Activated naive CD8-positive, alpha-beta T cell treated with anti-CD3 and anti-CD28 coated beads, Interleukin-2, amount 10 ng/mL, durations not matched to agents 7 days and 5 days (primary cell): ENCODE measurements around the gene YIPF6. TPM values are rescaled to one million over a fixed set of nuclear protein-coding genes. Genes with fewer than 3 reads are reported as not detected.
"Not testable (repeated sequence)": the region's sequence is repeated elsewhere in the genome, so short reads cannot be mapped to it uniquely, and the experiment has no call there.

Source experiments
- ATAC-seq: fragments of 150-1000 bp; cut with Tn5 transposase; one replicate; pipeline ENCODE4 v1.10.0; 2021; ENCODE audit warnings: low read depth, moderate library complexity
- POLR2A ChIA-PET: fragments of 350-600 bp; sonication (Branson Sonifier 250); formaldehyde crosslinking; loops from one replicate; lab custom pipeline; 2021; ENCODE audit warnings: antibody characterized with exemption; lab: Charles Lee
- DNase-seq: peaks from one replicate; pipeline ENCODE4 v3.0.0; 2021
- H3K27ac Mint-ChIP-seq: one replicate; pipeline ENCODE4 v1.8.0; 2022; ENCODE audit warnings: mild to moderate bottlenecking, mixed read lengths
- H3K27me3 Mint-ChIP-seq: one replicate; pipeline ENCODE4 v1.8.0; 2022; ENCODE audit warnings: mild to moderate bottlenecking, moderate library complexity, mixed read lengths
- H3K36me3 Mint-ChIP-seq: one replicate; pipeline ENCODE4 v1.8.0; 2021; ENCODE audit warnings: mild to moderate bottlenecking, mixed read lengths
- H3K4me1 Mint-ChIP-seq: one replicate; pipeline ENCODE4 v1.8.0; 2021; ENCODE audit warnings: mixed read lengths
- H3K4me3 Mint-ChIP-seq: one replicate; pipeline ENCODE4 v1.8.0; 2022; ENCODE audit warnings: mild to moderate bottlenecking, moderate library complexity, mixed read lengths
- H3K9me3 Mint-ChIP-seq: one replicate; pipeline ENCODE4 v1.8.0; 2021; ENCODE audit warnings: mixed read lengths
- total RNA-seq, 2 experiments: library from RNA; stranded (reverse); gene quantifications; one replicate each; pipeline ENCODE4 v1.2.3, GENCODE V29; 2021

The YIPF6 gene
- total RNA-seq, 2 experiments from 2014 or later: 14.4 to 17.2 TPM

GRCh38 chrX:68534691-68535090, 35.8 kb downstream of the YIPF6 start:
- ATAC-seq (no peak), DNase-seq (no peak)
- Mint-ChIP-seq H3K27me3 (no peaks in the 10 kb centered on the region), H3K9me3 (no peaks in the 10 kb centered on the region), H3K36me3 (peaks cover 15% of the 10 kb centered on the region), H3K4me1 (no peaks in the 10 kb centered on the region), H3K4me3 (no peak overlapping the region), H3K27ac (no peak overlapping the region)
- POLR2A ChIA-PET: no interaction called here

GRCh38 chrX:68536429-68536828, 37.6 kb downstream of the YIPF6 start:
- no peaks in the 10 kb centered on the region for H3K4me1 Mint-ChIP-seq
- H3K4me3 Mint-ChIP-seq: no peak overlapping the region
- POLR2A ChIA-PET: no interaction called here
- no peaks in the 10 kb centered on the region for H3K27me3 Mint-ChIP-seq
- ATAC-seq (no peak), DNase-seq (no peak)
- H3K9me3 Mint-ChIP-seq: peaks cover 4% of the 10 kb centered on the region
- no peak overlapping the region for H3K27ac Mint-ChIP-seq
- peaks cover 18% of the 10 kb centered on the region for H3K36me3 Mint-ChIP-seq

- no peaks in the 10 kb centered on the region for H3K27me3 Mint-ChIP-seq
- H3K9me3 Mint-ChIP-seq: peaks cover 6% of the 10 kb centered on the region
- no peak overlapping the region for H3K4me3 Mint-ChIP-seq
- no peaks in the 10 kb centered on the region for H3K4me1 Mint-ChIP-seq
- no peak for DNase-seq
- POLR2A ChIA-PET: no interaction called here
- no peak overlapping the region for H3K27ac Mint-ChIP-seq
- no peak for ATAC-seq
- H3K36me3 Mint-ChIP-seq: peaks cover 17% of the 10 kb centered on the region
Observed at GRCh38 chrX:68536884-68537283, 38.0 kb downstream of the YIPF6 start.

- H3K9me3 Mint-ChIP-seq: no peaks in the 10 kb centered on the region
- no peak overlapping the region for H3K4me3 Mint-ChIP-seq
- no peaks in the 10 kb centered on the region for H3K27me3 Mint-ChIP-seq
- H3K4me1 Mint-ChIP-seq: no peaks in the 10 kb centered on the region
- ATAC-seq (no peak), DNase-seq (no peak)
- no peak overlapping the region for H3K27ac Mint-ChIP-seq
- H3K36me3 Mint-ChIP-seq: no peaks in the 10 kb centered on the region
- POLR2A ChIA-PET: no interaction called here
Observed at GRCh38 chrX:68550193-68550592, 51.3 kb downstream of the YIPF6 start.

GRCh38 chrX:68556036-68556435, 57.2 kb downstream of the YIPF6 start:
- H3K27me3 Mint-ChIP-seq: no peaks in the 10 kb centered on the region
- POLR2A ChIA-PET: no interaction called here
- H3K4me3 Mint-ChIP-seq: no peak overlapping the region
- ATAC-seq (no peak), DNase-seq (no peak)
- H3K4me1 Mint-ChIP-seq: no peaks in the 10 kb centered on the region
- H3K9me3 Mint-ChIP-seq: no peaks in the 10 kb centered on the region
- H3K36me3 Mint-ChIP-seq: no peaks in the 10 kb centered on the region
- H3K27ac Mint-ChIP-seq: no peak overlapping the region

DNA sequence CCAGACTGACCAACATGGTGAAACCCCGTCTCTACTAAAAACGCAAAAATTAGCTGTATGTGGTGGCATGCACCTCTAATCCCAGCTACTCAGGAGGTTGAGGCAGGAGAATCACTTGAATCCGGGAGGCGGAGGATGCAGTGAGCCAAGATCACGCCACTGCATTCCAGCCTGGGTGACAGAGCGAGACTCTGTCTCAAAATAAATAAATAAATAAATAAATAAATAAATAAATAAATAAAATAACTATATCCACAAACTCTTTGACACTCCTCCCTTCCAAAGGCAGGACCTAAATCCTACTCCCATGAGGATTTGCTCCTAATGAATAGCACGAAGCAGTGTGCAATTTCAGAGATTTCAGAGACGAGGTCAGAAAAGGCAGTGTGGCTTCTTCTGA, 58.3 kb downstream of the YIPF6 start:
- H3K27me3 Mint-ChIP-seq, H3K9me3 Mint-ChIP-seq, ATAC-seq, H3K4me3 Mint-ChIP-seq, H3K36me3 Mint-ChIP-seq, H3K27ac Mint-ChIP-seq, POLR2A ChIA-PET, H3K4me1 Mint-ChIP-seq, DNase-seq: not testable (repeated sequence)

DNA sequence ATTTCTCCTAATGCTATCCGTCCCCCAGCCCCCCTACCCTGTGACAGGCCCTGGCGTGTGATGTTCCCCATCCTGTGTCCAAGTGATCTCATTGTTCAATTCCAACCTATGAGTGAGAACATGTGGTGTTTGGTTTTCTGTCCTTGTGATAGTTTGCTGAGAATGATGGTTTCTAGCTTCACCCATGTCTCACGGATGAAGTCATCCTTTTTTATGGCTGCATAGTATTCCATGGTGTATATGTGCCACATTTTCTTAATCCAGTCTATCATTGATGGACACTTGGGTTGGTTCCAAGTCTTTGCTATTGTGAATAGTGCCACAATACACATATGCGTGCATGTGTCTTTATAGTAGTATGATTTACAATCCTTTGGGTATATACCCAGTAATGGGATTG, 61.1 kb downstream of the YIPF6 start:
- H3K27me3 Mint-ChIP-seq, H3K27ac Mint-ChIP-seq, DNase-seq, H3K4me3 Mint-ChIP-seq, H3K9me3 Mint-ChIP-seq, H3K36me3 Mint-ChIP-seq, POLR2A ChIA-PET, ATAC-seq, H3K4me1 Mint-ChIP-seq: not testable (repeated sequence)

- no peak for ATAC-seq
- Mint-ChIP-seq H3K27me3 (no peaks in the 10 kb centered on the region), H3K9me3 (peaks cover 4% of the 10 kb centered on the region), H3K36me3 (peaks cover 1% of the 10 kb centered on the region), H3K27ac (no peak overlapping the region), H3K4me3 (no peak overlapping the region), H3K4me1 (no peaks in the 10 kb centered on the region)
- POLR2A ChIA-PET: no interaction called here
- DNase-seq: no peak
Observed at GRCh38 chrX:68568136-68568535, 69.3 kb downstream of the YIPF6 start.

DNA sequence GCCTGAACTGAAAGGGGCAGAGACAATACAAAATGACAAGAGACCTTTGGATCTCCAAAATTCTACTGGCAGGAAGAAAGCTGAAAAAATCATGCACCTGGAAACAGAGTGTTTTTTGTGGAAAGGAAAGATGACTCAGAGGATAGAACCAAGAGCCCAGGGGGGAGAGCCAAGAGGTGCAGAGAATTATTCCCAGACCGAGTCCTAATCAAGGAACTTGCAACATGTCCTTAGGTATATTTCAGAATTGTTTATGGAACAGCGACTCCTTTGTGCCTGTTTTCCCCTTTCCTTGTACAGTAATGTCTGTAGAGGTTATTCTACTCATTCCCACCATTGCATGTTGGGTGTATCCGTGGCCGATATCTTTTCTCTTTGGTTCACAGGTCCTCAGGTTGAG, 71.7 kb downstream of the YIPF6 start:
- no peak overlapping the region for H3K4me3 Mint-ChIP-seq
- POLR2A ChIA-PET: no interaction called here

DNA sequence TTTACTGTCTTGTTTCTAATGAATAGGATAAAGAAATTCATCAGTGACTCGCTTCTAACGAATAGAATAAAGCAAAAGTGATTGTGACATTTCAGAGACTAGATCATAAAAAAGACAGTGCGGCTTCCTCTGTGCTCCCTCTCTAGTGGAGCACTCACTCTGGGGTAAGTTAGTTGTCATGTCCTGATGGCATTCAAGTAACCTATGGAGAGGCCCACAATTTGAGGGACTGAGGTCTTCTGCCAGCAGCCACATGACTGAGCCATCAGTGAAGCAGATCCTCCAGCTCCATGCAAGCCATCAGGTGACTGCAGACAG, 72.4 kb downstream of the YIPF6 start:
- Mint-ChIP-seq H3K27me3 (no peaks in the 10 kb centered on the region), H3K9me3 (peaks cover 3% of the 10 kb centered on the region), H3K4me3 (no peak overlapping the region), H3K36me3 (peaks cover 1% of the 10 kb centered on the region), H3K4me1 (no peaks in the 10 kb centered on the region), H3K27ac (no peak overlapping the region)
- POLR2A ChIA-PET: no interaction called here
- DNase-seq (no peak), ATAC-seq (no peak)

More for the DNA sequence above, 71.7 kb downstream of the YIPF6 start:
- DNase-seq (no peak), ATAC-seq (no peak)
- Mint-ChIP-seq H3K4me1 (no peaks in the 10 kb centered on the region), H3K36me3 (peaks cover 1% of the 10 kb centered on the region), H3K27me3 (no peaks in the 10 kb centered on the region), H3K27ac (no peak overlapping the region), H3K9me3 (peaks cover 3% of the 10 kb centered on the region)

DNA sequence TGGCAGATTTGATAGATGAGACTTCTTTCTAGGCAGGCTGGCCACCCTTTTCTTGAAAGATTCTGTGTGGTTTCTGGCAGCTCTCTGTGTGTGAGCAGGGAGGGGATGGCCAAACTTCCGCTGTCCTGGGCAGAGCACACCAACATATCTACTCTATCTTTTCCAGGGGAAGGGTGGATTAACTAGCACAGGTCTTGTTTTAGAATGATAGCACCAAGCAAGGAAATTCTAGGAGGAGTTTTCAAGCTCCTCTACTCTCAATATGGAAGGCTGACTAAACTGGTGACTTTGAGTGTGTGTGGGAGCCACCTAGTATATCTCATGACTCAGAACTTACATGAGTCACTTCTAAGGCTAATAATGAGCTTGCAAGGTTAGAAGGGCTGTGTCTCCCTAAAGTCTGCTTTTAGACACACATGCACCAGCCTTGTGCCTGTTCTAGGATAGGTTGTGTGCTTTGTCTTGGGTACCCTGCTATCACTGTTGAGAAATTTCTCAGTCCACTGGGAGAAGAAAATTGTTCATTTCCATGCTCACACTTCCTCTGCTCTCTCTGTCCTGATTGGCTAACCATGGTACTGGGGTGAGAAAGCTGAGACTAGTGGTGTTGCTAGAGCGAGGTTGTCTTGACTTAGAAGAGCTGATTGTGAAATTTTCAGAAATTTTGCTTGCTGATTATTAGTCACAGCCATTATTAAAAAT, 72.9 kb downstream of the YIPF6 start:
- peaks cover under 1% of the 10 kb centered on the region for H3K9me3 Mint-ChIP-seq
- POLR2A ChIA-PET: no interaction called here
- no peaks in the 10 kb centered on the region for H3K36me3 Mint-ChIP-seq
- H3K27ac Mint-ChIP-seq: no peak overlapping the region
- ATAC-seq (no peak), DNase-seq (no peak)
- no peak overlapping the region for H3K4me3 Mint-ChIP-seq
- no peaks in the 10 kb centered on the region for H3K4me1 Mint-ChIP-seq
- H3K27me3 Mint-ChIP-seq: no peaks in the 10 kb centered on the region

GRCh38 chrX:68574240-68574639, 75.4 kb downstream of the YIPF6 start:
- H3K9me3 Mint-ChIP-seq: no peaks in the 10 kb centered on the region
- POLR2A ChIA-PET: no interaction called here
- H3K36me3 Mint-ChIP-seq: no peaks in the 10 kb centered on the region
- no peaks in the 10 kb centered on the region for H3K4me1 Mint-ChIP-seq
- no peaks in the 10 kb centered on the region for H3K27me3 Mint-ChIP-seq
- ATAC-seq (no peak), DNase-seq (no peak)
- H3K27ac Mint-ChIP-seq: no peak overlapping the region
- H3K4me3 Mint-ChIP-seq: no peak overlapping the region

GRCh38 chrX:68579810-68580209, 81.0 kb downstream of the YIPF6 start:
- Mint-ChIP-seq H3K27me3 (no peaks in the 10 kb centered on the region), H3K4me3 (no peak overlapping the region), H3K9me3 (peaks cover 2% of the 10 kb centered on the region), H3K27ac (no peak overlapping the region), H3K36me3 (no peaks in the 10 kb centered on the region), H3K4me1 (no peaks in the 10 kb centered on the region)
- ATAC-seq (no peak), DNase-seq (no peak)
- POLR2A ChIA-PET: no interaction called here

DNA sequence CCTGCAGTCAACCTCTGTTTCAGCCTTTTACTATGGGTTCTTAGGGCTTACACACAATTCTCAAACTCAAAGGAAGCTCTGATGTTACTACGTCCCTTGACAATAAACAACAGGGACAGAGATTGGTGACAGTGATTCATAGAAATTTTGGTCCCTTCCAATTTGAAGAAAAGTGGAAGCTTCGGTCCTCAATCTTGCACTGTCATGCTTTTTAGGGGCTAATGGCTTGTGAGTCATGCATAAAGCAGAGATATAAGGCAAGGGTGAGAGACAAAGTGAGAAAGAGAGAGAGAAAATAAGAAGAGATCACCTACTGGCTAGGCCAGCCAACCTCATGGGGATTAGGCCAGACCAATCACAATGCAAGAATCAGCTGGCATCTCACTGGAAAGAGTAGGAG, 85.4 kb downstream of the YIPF6 start:
- DNase-seq (no peak), ATAC-seq (no peak)
- H3K27me3 Mint-ChIP-seq: no peaks in the 10 kb centered on the region
- H3K36me3 Mint-ChIP-seq: no peaks in the 10 kb centered on the region
- H3K9me3 Mint-ChIP-seq: peaks cover 5% of the 10 kb centered on the region
- no peaks in the 10 kb centered on the region for H3K4me1 Mint-ChIP-seq
- POLR2A ChIA-PET: no interaction called here
- no peak overlapping the region for H3K4me3 Mint-ChIP-seq
- no peak overlapping the region for H3K27ac Mint-ChIP-seq
